ENCODE data around the gene TSSK2. TPM values are rescaled to one million over a fixed set of nuclear protein-coding genes. Genes with fewer than 3 reads are reported as not detected.
A peak's percentile ranks its signal among the peaks of the same experiment; 100 is the strongest.

Gene TSSK2
- total and polyA plus RNA-seq, 8 donors = 0.67 TPM; not detected in 7

GRCh38 chr22:19178657-19179496, 47.8 kb downstream of the TSSK2 start, which contains the start of gene SLC25A1:
SLC25A1 (minus strand) TSS chr22:19178736; CDS start chr22:19178673, 63 bp downstream.
- H3K4me1 ChIP-seq = peaks cover 6 to 52% of the 10 kb centered on the region in 2 donors
- H3K27ac ChIP-seq = peak within 1 kb of the TSS; percentile 75 to 81
- H3K36me3 ChIP-seq = peaks cover 0 to 11% of the 10 kb centered on the region in 2 donors
- ATAC-seq = peak; percentile 94
- H3K9me3 ChIP-seq = no peaks in the 10 kb centered on the region
- intact Hi-C loops (cut with DNase I) = no loop called here
- H3K27me3 ChIP-seq = no peaks in the 10 kb centered on the region
- TF ChIP-seq CTCF (IDR thresholded peaks at IDR 0.05) = no peak
- DNase-seq = peak; percentile 79 to 97 (median 92)
- H3K4me3 ChIP-seq = peak within 1 kb of the TSS; percentile 84 to 91

- DNase-seq (peak; percentile 63 to 90 (median 83)), ATAC-seq (peak; percentile 87)
- Histone ChIP-seq H3K4me3 (peak overlapping the region; percentile 84 to 91), H3K36me3 (peaks cover 0 to 11% of the 10 kb centered on the region in 2 donors), H3K27me3 (no peaks in the 10 kb centered on the region), H3K4me1 (peaks cover 6 to 45% of the 10 kb centered on the region in 2 donors), H3K27ac (peak overlapping the region; percentile 59 to 81), H3K9me3 (no peaks in the 10 kb centered on the region)
- TF ChIP-seq CTCF (IDR thresholded peaks at IDR 0.05) = peak; percentile 47 to 74
- intact Hi-C loops (cut with DNase I) = no loop called here
Measured at GRCh38 chr22:19179497-19180048, 48.5 kb downstream of the TSSK2 start.

GRCh38 chr22:19180234-19180633, 49.1 kb downstream of the TSSK2 start:
- intact Hi-C loops (cut with DNase I) = no loop called here
- ATAC-seq (no peak), DNase-seq (no peak)
- Histone ChIP-seq H3K27ac (peak overlapping the region in 1 of 2 donors; percentile 81), H3K27me3 (no peaks in the 10 kb centered on the region), H3K4me1 (peaks cover 6 to 38% of the 10 kb centered on the region in 2 donors), H3K4me3 (no peak overlapping the region), H3K9me3 (no peaks in the 10 kb centered on the region), H3K36me3 (peaks cover 0 to 10% of the 10 kb centered on the region in 2 donors)
- no peak for TF ChIP-seq CTCF (IDR thresholded peaks at IDR 0.05)

- Histone ChIP-seq H3K36me3 (peaks cover 0 to 5% of the 10 kb centered on the region in 2 donors), H3K27me3 (no peaks in the 10 kb centered on the region), H3K27ac (no peak overlapping the region), H3K4me3 (no peak overlapping the region), H3K9me3 (no peaks in the 10 kb centered on the region), H3K4me1 (peaks cover 6 to 33% of the 10 kb centered on the region in 2 donors)
- DNase-seq = no peak
- intact Hi-C loops (cut with DNase I) = no loop called here
- ATAC-seq = no peak
- TF ChIP-seq CTCF (IDR thresholded peaks at IDR 0.05) = no peak
Measured at GRCh38 chr22:19180740-19181410, 49.8 kb downstream of the TSSK2 start.

Data from left lung (tissue), 10 donors.